ENCODE data around the gene ABHD6.

GRCh38 chr3:58331593-58332152 lies 94.1 kb downstream of the ABHD6 start:
- no peak for TF ChIP-seq CTCF (IDR thresholded peaks at IDR 0.05; ENCODE audit: low read depth, low read length, poor library complexity, severe bottlenecking)
- TF ChIP-seq EZH2phosphoT487 (IDR thresholded peaks at IDR 0.05; ENCODE audit: borderline replicate concordance, low read length): no peak

Measured in DOHH2 (cell line).